Retinal pigment epithelial cell (primary cell): ENCODE measurements around the gene ADK.

Experiments used
- DNase-seq: peaks from one replicate; pipeline ENCODE4 v3.0.0-alpha.2; 2010; ENCODE audit warnings: low read depth
- H3K4me3 ChIP-seq: 2 replicates; pipeline ENCODE4 v1.5.1; 2011; ENCODE audit warnings: mild to moderate bottlenecking, low read length, control low read depth, moderate library complexity
- TF ChIP-seq, protein P1 (sequence below): conservative IDR thresholded peaks from 2 replicates; pipeline ENCODE4 v1.5.1; 2011; ENCODE audit warnings: low read depth, low read length, control low read depth, inconsistent platforms

Gene ADK

DNA sequence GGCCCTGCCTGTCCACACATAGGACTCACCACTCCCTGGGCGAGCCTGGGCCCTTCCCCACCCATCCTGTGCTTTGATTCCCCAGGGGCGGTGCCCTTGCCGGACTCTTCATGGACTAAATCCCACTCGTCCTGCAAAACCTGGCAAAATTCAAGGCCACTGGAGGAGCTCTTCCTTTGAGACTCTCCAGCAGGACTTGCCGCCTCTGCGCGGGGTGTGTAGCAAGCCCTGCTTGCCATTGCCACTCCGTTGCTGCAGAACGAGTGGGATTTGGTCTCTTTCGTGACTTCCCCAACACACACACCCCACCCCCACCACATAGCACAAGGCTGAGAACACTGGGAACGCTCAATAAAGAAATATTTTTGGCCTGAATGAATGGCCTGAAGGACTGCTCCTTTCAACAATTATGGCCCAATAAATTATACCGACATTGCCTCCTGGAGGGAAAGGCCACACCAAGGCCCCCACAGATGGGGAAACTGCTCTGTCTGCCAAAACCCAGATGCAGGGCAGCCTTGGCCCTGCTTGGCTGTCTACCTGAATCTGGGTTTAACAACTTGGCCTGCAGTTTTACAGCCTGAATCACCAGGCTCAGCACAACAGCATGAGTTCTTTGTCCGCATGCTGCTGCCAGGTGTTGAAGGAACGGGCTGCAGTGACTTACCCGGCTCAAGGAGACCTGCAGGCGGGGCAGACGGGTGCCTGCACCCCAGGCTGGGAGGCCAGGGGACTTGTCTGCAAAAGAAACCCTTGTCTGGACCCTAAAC lies 602.6 kb downstream of the ADK start:
- TF ChIP-seq, protein P1, sequence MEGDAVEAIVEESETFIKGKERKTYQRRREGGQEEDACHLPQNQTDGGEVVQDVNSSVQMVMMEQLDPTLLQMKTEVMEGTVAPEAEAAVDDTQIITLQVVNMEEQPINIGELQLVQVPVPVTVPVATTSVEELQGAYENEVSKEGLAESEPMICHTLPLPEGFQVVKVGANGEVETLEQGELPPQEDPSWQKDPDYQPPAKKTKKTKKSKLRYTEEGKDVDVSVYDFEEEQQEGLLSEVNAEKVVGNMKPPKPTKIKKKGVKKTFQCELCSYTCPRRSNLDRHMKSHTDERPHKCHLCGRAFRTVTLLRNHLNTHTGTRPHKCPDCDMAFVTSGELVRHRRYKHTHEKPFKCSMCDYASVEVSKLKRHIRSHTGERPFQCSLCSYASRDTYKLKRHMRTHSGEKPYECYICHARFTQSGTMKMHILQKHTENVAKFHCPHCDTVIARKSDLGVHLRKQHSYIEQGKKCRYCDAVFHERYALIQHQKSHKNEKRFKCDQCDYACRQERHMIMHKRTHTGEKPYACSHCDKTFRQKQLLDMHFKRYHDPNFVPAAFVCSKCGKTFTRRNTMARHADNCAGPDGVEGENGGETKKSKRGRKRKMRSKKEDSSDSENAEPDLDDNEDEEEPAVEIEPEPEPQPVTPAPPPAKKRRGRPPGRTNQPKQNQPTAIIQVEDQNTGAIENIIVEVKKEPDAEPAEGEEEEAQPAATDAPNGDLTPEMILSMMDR, result no peak
- no peak for DNase-seq
- no peak overlapping the region for H3K4me3 ChIP-seq

DNA sequence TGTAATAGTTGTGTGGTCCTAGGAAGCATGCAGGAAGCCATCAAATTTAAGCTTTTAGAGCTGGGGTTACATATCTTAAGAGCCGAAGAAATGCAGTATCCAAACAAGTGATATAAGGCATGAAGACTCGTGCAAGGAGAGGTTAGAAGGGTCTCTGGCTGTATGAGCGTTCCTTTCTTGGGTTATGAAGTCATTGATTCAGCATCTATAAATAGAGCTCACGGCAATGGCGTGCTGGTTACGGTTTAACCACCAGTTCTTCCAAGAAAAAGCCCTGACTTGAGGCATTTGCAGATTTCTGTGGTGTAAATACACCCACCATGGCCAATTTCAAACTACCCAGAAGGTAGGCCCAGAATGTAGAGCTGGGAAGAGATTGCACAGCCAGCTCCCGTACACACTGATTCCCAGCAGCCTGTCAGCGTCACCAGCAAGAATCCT lies 603.4 kb downstream of the ADK start:
- DNase-seq, result no peak
- H3K4me3 ChIP-seq, result no peak overlapping the region
- TF ChIP-seq, protein P1, result no peak

DNA sequence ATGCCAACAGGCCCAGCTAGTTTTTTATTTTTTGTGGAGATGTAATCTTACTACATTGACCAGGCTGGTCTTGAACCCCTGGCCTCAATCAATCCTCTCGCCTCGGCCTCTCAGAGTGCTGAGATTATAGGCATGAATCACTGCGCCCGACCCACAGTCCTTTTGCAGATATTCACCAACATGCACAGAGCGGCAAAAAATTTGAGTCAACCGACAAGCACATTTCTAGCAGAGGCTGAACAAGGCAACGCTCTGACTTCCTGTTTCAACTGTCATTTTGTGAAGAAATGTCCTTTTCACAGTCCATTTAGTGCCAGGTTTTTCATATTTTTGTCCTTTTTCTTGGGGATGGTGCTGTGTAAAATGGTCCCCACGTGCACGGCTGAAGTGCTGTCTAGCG lies 604.3 kb downstream of the ADK start:
- no peak overlapping the region for H3K4me3 ChIP-seq
- no peak for DNase-seq
- TF ChIP-seq, protein P1, result no peak
